ENCODE results near the gene PISD. TPM values are rescaled to one million over a fixed set of nuclear protein-coding genes. Genes with fewer than 3 reads are reported as not detected.

PISD gene
- total and polyA plus RNA-seq, 7 donors, result 10.2 to 24.2 (median 16.3) TPM

- WGBS, 3 donors, result 86 to 90% (median 89%) methylated on average over 20 to 23 of the region's 23 CpGs
- TF ChIP-seq, protein P1, sequence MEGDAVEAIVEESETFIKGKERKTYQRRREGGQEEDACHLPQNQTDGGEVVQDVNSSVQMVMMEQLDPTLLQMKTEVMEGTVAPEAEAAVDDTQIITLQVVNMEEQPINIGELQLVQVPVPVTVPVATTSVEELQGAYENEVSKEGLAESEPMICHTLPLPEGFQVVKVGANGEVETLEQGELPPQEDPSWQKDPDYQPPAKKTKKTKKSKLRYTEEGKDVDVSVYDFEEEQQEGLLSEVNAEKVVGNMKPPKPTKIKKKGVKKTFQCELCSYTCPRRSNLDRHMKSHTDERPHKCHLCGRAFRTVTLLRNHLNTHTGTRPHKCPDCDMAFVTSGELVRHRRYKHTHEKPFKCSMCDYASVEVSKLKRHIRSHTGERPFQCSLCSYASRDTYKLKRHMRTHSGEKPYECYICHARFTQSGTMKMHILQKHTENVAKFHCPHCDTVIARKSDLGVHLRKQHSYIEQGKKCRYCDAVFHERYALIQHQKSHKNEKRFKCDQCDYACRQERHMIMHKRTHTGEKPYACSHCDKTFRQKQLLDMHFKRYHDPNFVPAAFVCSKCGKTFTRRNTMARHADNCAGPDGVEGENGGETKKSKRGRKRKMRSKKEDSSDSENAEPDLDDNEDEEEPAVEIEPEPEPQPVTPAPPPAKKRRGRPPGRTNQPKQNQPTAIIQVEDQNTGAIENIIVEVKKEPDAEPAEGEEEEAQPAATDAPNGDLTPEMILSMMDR (IDR thresholded peaks at IDR 0.05), result no peak
- no peak for ATAC-seq
- Histone ChIP-seq H3K27me3 (ENCODE audit: insufficient read depth in 3 of 3, low read length in 2 of 3) (no peaks in the 10 kb centered on the region), H3K9me3 (no peaks in the 10 kb centered on the region), H3K36me3 (ENCODE audit: insufficient read depth in 1 of 2, low read depth in 1 of 2) (peaks cover 0 to 9% of the 10 kb centered on the region in 2 donors), H3K4me1 (no peaks in the 10 kb centered on the region), H3K27ac (no peak overlapping the region), H3K4me3 (no peak overlapping the region)
- intact Hi-C loops (cut with DNase I), result no loop called here
- no peak for DNase-seq
Observed at GRCh38 chr22:31613286-31613903, 48.6 kb downstream of the PISD start.

DNA sequence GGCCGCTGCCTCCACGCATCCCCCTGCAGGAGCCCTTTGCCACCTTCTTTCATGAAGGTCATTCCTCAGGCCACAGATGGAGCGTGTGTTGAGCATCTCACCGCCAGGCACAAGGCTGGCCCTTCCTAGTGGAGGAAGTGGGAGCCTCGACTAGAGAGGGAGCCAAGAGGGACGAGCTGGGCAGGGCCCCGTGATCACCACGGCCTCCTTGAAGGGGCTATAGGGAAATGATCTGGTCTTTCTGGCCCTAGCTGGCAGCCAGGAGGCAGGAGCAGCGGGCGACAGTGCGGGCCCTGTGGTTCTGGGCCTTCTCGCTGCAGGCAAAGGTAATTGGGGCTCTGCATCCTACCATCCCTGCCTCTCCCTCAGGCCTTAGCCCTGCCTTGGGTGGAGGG lies 49.1 kb downstream of the PISD start:
- 88% methylated on average over 12 of the region's 12 CpGs for WGBS, 3 donors

GRCh38 chr22:31611061-31611760 lies 50.8 kb downstream of the PISD start:
- Histone ChIP-seq H3K27me3 (ENCODE audit: insufficient read depth in 3 of 3, low read length in 2 of 3) (no peaks in the 10 kb centered on the region), H3K9me3 (no peaks in the 10 kb centered on the region), H3K4me1 (no peaks in the 10 kb centered on the region), H3K4me3 (no peak overlapping the region), H3K36me3 (ENCODE audit: insufficient read depth in 1 of 2, low read depth in 1 of 2) (no peaks in the 10 kb centered on the region), H3K27ac (no peak overlapping the region)
- ATAC-seq, result peak in 1 of 4 donors; percentile 35
- TF ChIP-seq, protein P1 (IDR thresholded peaks at IDR 0.05), result no peak
- no peak for DNase-seq
- 48 to 54% (median 50%) methylated on average over 16 of the region's 16 CpGs for WGBS, 3 donors
- intact Hi-C loops (cut with DNase I), result no loop called here

More for the DNA sequence above, 49.1 kb downstream of the PISD start:
- no peaks in the 10 kb centered on the region for H3K27me3 ChIP-seq (ENCODE audit: insufficient read depth in 3 of 3, low read length in 2 of 3)
- TF ChIP-seq, protein P1 (IDR thresholded peaks at IDR 0.05), result no peak
- ATAC-seq, result no peak
- no peak overlapping the region for H3K27ac ChIP-seq
- peaks cover 0 to 4% of the 10 kb centered on the region in 2 donors for H3K36me3 ChIP-seq (ENCODE audit: insufficient read depth in 1 of 2, low read depth in 1 of 2)
- no peak overlapping the region for H3K4me3 ChIP-seq
- intact Hi-C loops (cut with DNase I), result no loop called here
- H3K9me3 ChIP-seq, result no peaks in the 10 kb centered on the region
- no peaks in the 10 kb centered on the region for H3K4me1 ChIP-seq
- DNase-seq, result no peak

DNA sequence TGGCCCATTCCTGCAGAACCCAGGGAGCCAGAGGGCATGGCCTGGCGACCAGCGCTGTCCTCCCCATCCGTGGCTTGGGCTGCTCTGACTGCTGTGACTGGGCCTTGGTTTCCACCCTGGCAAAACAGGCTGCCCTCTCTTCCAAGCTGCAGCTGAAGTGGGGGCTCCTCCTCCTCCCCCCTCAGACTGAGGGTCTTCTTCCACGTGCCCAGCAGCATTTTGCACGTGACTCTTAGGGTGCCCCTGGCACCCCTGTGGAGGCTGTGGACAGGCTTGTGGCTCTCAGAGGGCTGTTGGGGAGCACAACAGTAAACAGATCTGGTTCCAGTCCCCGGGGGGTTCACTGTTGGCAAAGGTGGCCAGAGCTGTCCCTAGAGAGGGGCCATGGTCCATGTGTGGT lies 51.4 kb downstream of the PISD start:
- 66 to 74% (median 67%) methylated on average over 6 of the region's 6 CpGs for WGBS, 3 donors
- DNase-seq, result no peak
- Histone ChIP-seq H3K9me3 (no peaks in the 10 kb centered on the region), H3K4me1 (no peaks in the 10 kb centered on the region), H3K4me3 (no peak overlapping the region), H3K36me3 (ENCODE audit: insufficient read depth in 1 of 2, low read depth in 1 of 2) (no peaks in the 10 kb centered on the region), H3K27ac (no peak overlapping the region), H3K27me3 (ENCODE audit: insufficient read depth in 3 of 3, low read length in 2 of 3) (no peaks in the 10 kb centered on the region)
- intact Hi-C loops (cut with DNase I), result no loop called here
- no peak for ATAC-seq
- TF ChIP-seq, protein P1 (IDR thresholded peaks at IDR 0.05), result no peak
